Choroid plexus epithelial cell (primary cell): ENCODE data around the gene RND1.
"Not testable (repeated sequence)": the region's sequence is repeated elsewhere in the genome, so short reads cannot be mapped to it uniquely, and the experiment has no call there.

Experiments
- DNase-seq: peaks from one replicate; pipeline ENCODE4 v3.0.0-alpha.2; 2010; ENCODE audit warnings: low read depth
- H3K4me3 ChIP-seq: 2 replicates; pipeline ENCODE4 v1.5.1; 2011; ENCODE audit warnings: low read depth, mild to moderate bottlenecking, control low read depth, low read length, moderate library complexity
- CTCF ChIP-seq: conservative IDR thresholded peaks from 2 replicates; pipeline ENCODE4 v1.5.1; 2011; ENCODE audit warnings: low read depth, mild to moderate bottlenecking, control low read depth, inconsistent platforms, low read length, moderate library complexity

The RND1 gene

DNA sequence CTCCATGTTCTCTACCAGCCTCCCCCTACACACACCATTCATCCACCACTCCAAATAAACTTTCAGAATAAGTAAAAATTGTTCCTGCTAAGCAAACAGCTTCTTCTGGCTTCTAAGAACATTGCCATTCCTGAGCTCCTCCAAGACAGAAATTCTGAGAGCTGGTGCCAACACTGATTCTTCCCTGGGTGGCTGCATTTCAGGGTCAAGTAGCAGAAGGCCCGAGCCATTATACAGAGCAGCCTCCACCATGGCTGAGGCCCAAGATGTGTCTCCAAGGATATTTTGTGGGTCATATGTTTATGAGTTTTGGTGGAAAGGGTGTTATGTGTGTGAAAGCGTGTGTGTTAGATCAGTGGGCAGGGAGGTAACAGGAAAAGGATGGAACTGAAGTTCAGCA, 3.5 kb upstream of the RND1 start:
- H3K4me3 ChIP-seq, result no peak overlapping the region
- no peak for DNase-seq
- no peak for TF ChIP-seq CTCF

- no peak for DNase-seq
- TF ChIP-seq CTCF, result no peak
These were observed 2.8 kb upstream of the RND1 start for GRCh38 chr12:48868451-48868850.

GRCh38 chr12:48866052-48866711, 512 bp upstream of the RND1 start:
- no peak for TF ChIP-seq CTCF
- no peak for DNase-seq
- H3K4me3 ChIP-seq, result peak overlapping the region; percentile 44

More at GRCh38 chr12:48868451-48868850, 2.8 kb upstream of the RND1 start:
- no peak overlapping the region for H3K4me3 ChIP-seq

DNA sequence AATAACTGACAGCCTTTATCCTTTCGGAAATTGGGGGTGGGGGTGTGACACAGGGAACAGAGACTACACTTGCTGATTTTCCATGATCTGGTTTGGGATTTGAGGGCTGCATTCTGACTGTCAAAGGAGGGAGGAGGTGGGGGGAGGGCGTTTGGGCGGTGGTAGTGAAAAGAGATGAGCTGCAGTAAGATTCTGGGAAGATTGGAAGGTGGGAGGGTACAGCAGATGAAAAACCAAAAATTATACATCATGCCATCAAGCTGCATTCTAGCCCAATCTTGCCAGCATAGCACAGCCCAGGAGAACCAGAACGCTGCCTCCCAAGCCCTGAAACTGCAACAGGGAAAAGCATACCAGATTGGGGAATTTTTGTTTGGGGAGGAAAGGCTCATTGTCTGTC, 2.4 kb downstream of the RND1 start:
- H3K4me3 ChIP-seq, result no peak overlapping the region
- no peak for TF ChIP-seq CTCF
- DNase-seq, result no peak

- no peak for DNase-seq
- TF ChIP-seq CTCF, result no peak
These were observed 2.9 kb downstream of the RND1 start for GRCh38 chr12:48862760-48863159.

DNA sequence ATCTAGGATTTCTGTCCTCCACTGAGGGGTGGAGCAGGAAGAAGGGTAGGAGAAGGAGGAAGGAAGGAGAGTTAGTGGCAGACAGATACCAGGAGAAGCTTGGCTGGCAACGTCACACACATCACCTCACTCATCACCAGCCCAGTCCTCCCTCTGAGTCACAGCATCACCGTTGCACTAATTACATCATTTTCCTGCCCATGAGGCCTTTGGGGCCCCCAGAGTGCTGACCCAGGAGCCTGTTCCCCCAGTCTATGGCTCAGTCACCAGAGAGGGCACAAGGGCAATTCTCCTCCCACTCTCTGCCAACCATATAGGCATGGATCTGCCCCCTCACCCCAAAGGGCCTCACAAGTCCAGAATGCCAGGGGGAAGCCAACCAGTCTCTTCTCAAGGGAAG, 4.6 kb downstream of the RND1 start:
- no peak for DNase-seq
- H3K4me3 ChIP-seq, result no peak overlapping the region
- TF ChIP-seq CTCF, result no peak

More at GRCh38 chr12:48862760-48863159, 2.9 kb downstream of the RND1 start:
- no peak overlapping the region for H3K4me3 ChIP-seq

- DNase-seq, result not testable (repeated sequence)
These were observed 5.4 kb downstream of the RND1 start for GRCh38 chr12:48860236-48860635.

More at GRCh38 chr12:48860236-48860635, 5.4 kb downstream of the RND1 start:
- H3K4me3 ChIP-seq, result not testable (repeated sequence)
